A673 (cell line): ENCODE results near the gene AMER2. TPM values are rescaled to one million over a fixed set of nuclear protein-coding genes. Genes with fewer than 3 reads are reported as not detected.

Experiments
- BruUV-seq: library from RNA; stranded (reverse); fragments of 400-500 nt; replicated peaks from 2 replicates; lab custom pipeline; 2021; lab: Mats Ljungman, UMichigan
- CTCF ChIA-PET: fragments of 300-600 bp; sonication (Branson Sonifier 250); formaldehyde crosslinking; loops from one replicate; lab custom pipeline; 2022; ENCODE audit warnings: antibody characterized with exemption; lab: Charles Lee
- POLR2A ChIA-PET: fragments of 300-600 bp; sonication (Branson Sonifier 250); formaldehyde crosslinking; loops from one replicate; lab custom pipeline; 2022; ENCODE audit warnings: antibody characterized with exemption; ENCODE audit not compliant: low non-redundant PET; lab: Charles Lee
- DNase-seq: peaks from one replicate; pipeline ENCODE4 v3.0.0-alpha.2; 2015; ENCODE audit warnings: low spot score
- H3K27ac ChIP-seq: fragments of 200-600 bp; sonication (generic); 2 replicates; pipeline ENCODE4 v1.5.1; 2016; ENCODE audit warnings: mixed run types, low read depth, mild to moderate bottlenecking, mixed read lengths, antibody characterized with exemption, low read length; ENCODE audit not compliant: poor library complexity, severe bottlenecking
- H3K27me3 ChIP-seq: fragments of 200-600 bp; sonication (generic); replicated peaks from 2 replicates; pipeline ENCODE4 v1.6.1; 2017; ENCODE audit warnings: mixed run types, low read depth, mild to moderate bottlenecking, mixed read lengths, antibody characterized with exemption, low read length; ENCODE audit not compliant: insufficient read depth, poor library complexity
- H3K36me3 ChIP-seq: fragments of 200-600 bp; sonication (generic); 2 replicates; pipeline ENCODE4 v1.6.1; 2016; ENCODE audit warnings: mixed run types, mild to moderate bottlenecking, mixed read lengths, antibody characterized with exemption, low read length; ENCODE audit not compliant: insufficient read depth, poor library complexity, severe bottlenecking
- H3K4me1 ChIP-seq: fragments of 200-600 bp; sonication (generic); 2 replicates; pipeline ENCODE4 v1.6.1; 2017; ENCODE audit warnings: mixed run types, mild to moderate bottlenecking, mixed read lengths, antibody characterized with exemption, low read length; ENCODE audit not compliant: insufficient read depth, poor library complexity, severe bottlenecking
- H3K4me3 ChIP-seq: fragments of 200-600 bp; sonication (generic); 2 replicates; pipeline ENCODE4 v1.5.1; 2016; ENCODE audit warnings: low read depth, mixed run types, mild to moderate bottlenecking, mixed read lengths, low read length; ENCODE audit not compliant: poor library complexity, severe bottlenecking
- H3K9me3 ChIP-seq: fragments of 200-600 bp; sonication (generic); 2 replicates; pipeline ENCODE4 v1.6.1; 2016; ENCODE audit warnings: mixed run types, low read depth, mild to moderate bottlenecking, mixed read lengths, antibody characterized with exemption, low read length; ENCODE audit not compliant: poor library complexity, severe bottlenecking
- CTCF ChIP-seq: fragments of 300-800, 200-600 bp; sonication (generic); conservative IDR thresholded peaks from 2 replicates; pipeline ENCODE4 v1.5.1; 2017; ENCODE audit warnings: low read depth, mild to moderate bottlenecking, antibody characterized with exemption, low read length, moderate library complexity, mixed read lengths
- EZH2 ChIP-seq: fragments of 200-600 bp; sonication (generic); IDR thresholded peaks from 2 replicates; pipeline ENCODE4 v1.6.1; 2017; ENCODE audit warnings: borderline replicate concordance, low read depth, mild to moderate bottlenecking, mixed read lengths, antibody characterized with exemption, low read length; ENCODE audit not compliant: poor library complexity, severe bottlenecking
- intact Hi-C: fragments of 100-400 bp; cut with micrococcal nuclease; formaldehyde crosslinking; loops from one replicate; pipeline ENCODE4 v1.10.0; 2022; ENCODE audit not compliant: unreplicated experiment
- total RNA-seq: library from RNA; stranded (reverse); gene quantifications from 2 replicates; pipeline ENCODE4 v1.2.3, GENCODE V29; 2021

AMER2 gene
- total RNA-seq, 1 experiment from 2014 or later: 70.6 TPM

DNA sequence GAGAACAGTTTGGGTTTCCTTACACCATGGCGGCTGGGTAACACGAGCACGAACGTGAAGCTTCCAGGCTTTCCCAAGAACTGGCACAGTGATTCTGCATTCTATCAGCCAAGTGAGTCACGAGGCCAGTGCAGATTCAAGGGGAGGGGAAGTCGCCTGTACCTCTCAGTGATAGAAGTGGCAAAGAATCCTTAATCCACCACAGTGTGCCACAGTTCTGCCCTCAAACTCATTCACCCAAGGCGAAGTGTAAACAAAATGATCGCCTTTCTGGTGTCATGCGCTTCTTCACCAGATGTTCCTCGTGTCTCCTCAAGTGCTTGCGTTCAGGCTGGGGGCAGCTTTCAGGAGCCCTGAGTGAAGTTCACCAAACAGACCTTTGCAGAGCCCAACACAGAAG, 24.9 kb upstream of the AMER2 start:
- intact Hi-C loops: no loop called here
- Histone ChIP-seq H3K36me3 (no peaks in the 10 kb centered on the region), H3K4me3 (no peak overlapping the region), H3K4me1 (no peaks in the 10 kb centered on the region), H3K27me3 (no peaks in the 10 kb centered on the region), H3K9me3 (no peaks in the 10 kb centered on the region), H3K27ac (no peak overlapping the region)
- TF ChIP-seq EZH2: no peak
- TF ChIP-seq CTCF: no peak
- POLR2A ChIA-PET: no interaction called here
- DNase-seq: no peak
- no TSS peak for BruUV-seq
- CTCF ChIA-PET: no interaction called here

DNA sequence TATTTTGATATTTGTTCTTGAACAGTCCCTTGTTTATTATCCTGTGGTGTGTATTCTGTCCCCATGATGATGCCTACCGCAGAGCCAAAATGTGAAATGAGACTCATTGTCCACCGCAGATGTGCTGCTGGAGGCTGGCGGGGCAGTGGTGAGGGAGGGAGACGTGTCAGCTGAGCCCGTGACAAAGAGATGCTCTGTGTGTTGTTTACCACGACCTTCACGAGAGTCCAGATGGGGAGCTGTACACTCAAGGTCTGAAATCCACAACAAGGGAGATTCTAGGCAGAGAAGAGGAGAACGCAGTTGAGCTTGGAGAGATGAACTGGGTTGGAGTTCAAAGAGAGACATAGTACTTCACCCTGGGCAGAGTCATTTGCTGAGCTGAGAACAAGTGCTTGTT, 20.8 kb upstream of the AMER2 start:
- intact Hi-C loops: no loop called here
- CTCF ChIA-PET: no interaction called here
- no peak overlapping the region for H3K27ac ChIP-seq

GRCh38 chr13:25192489-25192888, 20.4 kb upstream of the AMER2 start:
- CTCF ChIA-PET: no interaction called here
- no peak overlapping the region for H3K27ac ChIP-seq
- no peak overlapping the region for H3K4me3 ChIP-seq
- H3K27me3 ChIP-seq: no peaks in the 10 kb centered on the region
- no TSS peak for BruUV-seq
- intact Hi-C loops: no loop called here
- H3K9me3 ChIP-seq: no peaks in the 10 kb centered on the region
- DNase-seq: no peak
- TF ChIP-seq CTCF: no peak
- no peak for TF ChIP-seq EZH2
- peaks cover 4% of the 10 kb centered on the region for H3K4me1 ChIP-seq
- POLR2A ChIA-PET: no interaction called here
- H3K36me3 ChIP-seq: no peaks in the 10 kb centered on the region

More for the DNA sequence above, 20.8 kb upstream of the AMER2 start:
- no peaks in the 10 kb centered on the region for H3K27me3 ChIP-seq
- no peaks in the 10 kb centered on the region for H3K9me3 ChIP-seq
- H3K4me1 ChIP-seq: peaks cover 4% of the 10 kb centered on the region
- BruUV-seq: no TSS peak
- DNase-seq: no peak
- POLR2A ChIA-PET: no interaction called here
- H3K4me3 ChIP-seq: no peak overlapping the region
- no peaks in the 10 kb centered on the region for H3K36me3 ChIP-seq
- TF ChIP-seq EZH2: no peak
- no peak for TF ChIP-seq CTCF
